IMR-90 (cell line): ENCODE data around the gene IL22. TPM values are rescaled to one million over a fixed set of nuclear protein-coding genes. Genes with fewer than 3 reads are reported as not detected.

Source experiments
- ATAC-seq: fragments of 200-7000 bp; cut with Tn5 transposase; 2 replicates; pipeline ENCODE4 v1.9.1; 2020; ENCODE audit warnings: low read depth, mild to moderate bottlenecking, moderate library complexity
- BruUV-seq: library from RNA; stranded (reverse); fragments of 400-500 nt; replicated peaks from 2 replicates; lab custom pipeline; 2021; lab: Mats Ljungman, UMichigan
- CTCF ChIA-PET: fragments of 300-600 bp; formaldehyde crosslinking; extraction: SDS; loops from one replicate; lab custom pipeline; 2021; ENCODE audit warnings: antibody characterized with exemption; lab: Yijun Ruan, JAX
- POLR2A ChIA-PET: fragments of 300-600 bp; sonication (Branson Sonifier 250); formaldehyde crosslinking; loops from one replicate; lab custom pipeline; 2022; ENCODE audit warnings: antibody characterized with exemption; ENCODE audit not compliant: unreplicated experiment; lab: Charles Lee
- DNase-seq: peaks from one replicate; pipeline ENCODE4 v3.0.0; 2013
- H2AFZ ChIP-seq: replicated peaks from 2 replicates; pipeline ENCODE3; 2013; ENCODE audit warnings: low read length, mild to moderate bottlenecking; ENCODE audit not compliant: poor library complexity
- H2AK5ac ChIP-seq: 2 replicates; pipeline ENCODE4 v1.6.1; 2013; ENCODE audit warnings: low read depth, low read length, inconsistent platforms
- H2AK9ac ChIP-seq: replicated peaks from 2 replicates; pipeline ENCODE3; 2013; ENCODE audit warnings: mild to moderate bottlenecking, low read depth, low read length, moderate library complexity; ENCODE audit not compliant: poor library complexity
- H2BK120ac ChIP-seq: 2 replicates; pipeline ENCODE4 v1.6.1; 2013; ENCODE audit warnings: low read depth, low read length, inconsistent platforms
- H2BK15ac ChIP-seq: 3 replicates; pipeline ENCODE4 v1.6.1; 2013; ENCODE audit warnings: low read depth, low read length, inconsistent platforms
- H2BK20ac ChIP-seq: 2 replicates; pipeline ENCODE4 v1.6.1; 2013; ENCODE audit warnings: low read depth, mild to moderate bottlenecking, inconsistent platforms, low read length, moderate library complexity
- H2BK5ac ChIP-seq: 2 replicates; pipeline ENCODE4 v1.6.1; 2013; ENCODE audit warnings: mild to moderate bottlenecking, low read depth, low read length, inconsistent platforms; ENCODE audit not compliant: poor library complexity, severe bottlenecking
- H3K14ac ChIP-seq: replicated peaks from 2 replicates; pipeline ENCODE4 v1.6.1; 2013; ENCODE audit warnings: low read depth, low read length, inconsistent platforms
- H3K18ac ChIP-seq: 2 replicates; pipeline ENCODE4 v1.6.1; 2013; ENCODE audit warnings: low read depth, low read length, control low read depth
- H3K23ac ChIP-seq: 2 replicates; pipeline ENCODE4 v1.6.1; 2013; ENCODE audit warnings: low read depth, low read length, inconsistent platforms
- H3K27ac ChIP-seq: 2 replicates; pipeline ENCODE4 v1.5.1; 2013; ENCODE audit warnings: mild to moderate bottlenecking, control low read depth, low read length; ENCODE audit not compliant: insufficient read depth
- H3K27me3 ChIP-seq: 2 replicates; pipeline ENCODE4 v1.6.1; 2013; ENCODE audit warnings: low read length; ENCODE audit not compliant: control insufficient read depth, insufficient read depth
- H3K36me3 ChIP-seq: 2 replicates; pipeline ENCODE4 v1.6.1; 2013; ENCODE audit warnings: low read length, mixed read lengths; ENCODE audit not compliant: control insufficient read depth, insufficient read depth
- H3K4ac ChIP-seq: 2 replicates; pipeline ENCODE4 v1.6.1; 2013; ENCODE audit warnings: low read depth, low read length, inconsistent platforms
- H3K4me1 ChIP-seq: 2 replicates; pipeline ENCODE4 v1.6.1; 2013; ENCODE audit warnings: low read length, mixed read lengths; ENCODE audit not compliant: control insufficient read depth, insufficient read depth
- H3K4me2 ChIP-seq: 2 replicates; pipeline ENCODE4 v1.6.1; 2013; ENCODE audit warnings: low read depth, mild to moderate bottlenecking, control low read depth, low read length, moderate library complexity
- H3K4me3 ChIP-seq: 2 replicates; pipeline ENCODE4 v1.5.1; 2013; ENCODE audit warnings: low read depth, mild to moderate bottlenecking, control low read depth, low read length, moderate library complexity; ENCODE audit not compliant: insufficient read depth
- H3K56ac ChIP-seq: 2 replicates; pipeline ENCODE4 v1.6.1; 2013; ENCODE audit warnings: low read length, inconsistent platforms; ENCODE audit not compliant: insufficient read depth; ENCODE audit errors: extremely low read depth
- H3K79me1 ChIP-seq, 2 experiments: 2 replicates each; pipeline ENCODE4 v1.6.1; 2013; ENCODE audit warnings: low read length in 2 of 2, inconsistent platforms in 1 of 2, low read depth in 1 of 2
- H3K9ac ChIP-seq: 2 replicates; pipeline ENCODE4 v1.6.1; 2013; ENCODE audit warnings: low read depth, low read length, control low read depth
- H3K9me1 ChIP-seq: 2 replicates; pipeline ENCODE4 v1.6.1; 2013; ENCODE audit warnings: low read length, inconsistent platforms; ENCODE audit not compliant: insufficient read depth
- H3K9me3 ChIP-seq: 2 replicates; pipeline ENCODE4 v1.6.1; 2013; ENCODE audit warnings: low read length; ENCODE audit not compliant: control insufficient read depth, insufficient read depth
- H4K20me1 ChIP-seq: 2 replicates; pipeline ENCODE4 v1.6.1; 2013; ENCODE audit warnings: low read length, inconsistent platforms; ENCODE audit not compliant: insufficient read depth
- H4K5ac ChIP-seq: 2 replicates; pipeline ENCODE4 v1.6.1; 2013; ENCODE audit warnings: mild to moderate bottlenecking, low read depth, low read length, control low read depth
- H4K8ac ChIP-seq, 2 experiments: 2 replicates each; pipeline ENCODE4 v1.6.1; 2013; ENCODE audit warnings: low read depth in 2 of 2, low read length in 2 of 2, control low read depth in 1 of 2, inconsistent platforms in 1 of 2
- H4K91ac ChIP-seq: 2 replicates; pipeline ENCODE4 v1.6.1; 2013; ENCODE audit warnings: low read depth, low read length, inconsistent platforms; ENCODE audit not compliant: insufficient read depth
- CEBPB ChIP-seq: IDR thresholded peaks from 2 replicates; pipeline ENCODE4 v1.6.1; 2012; ENCODE audit warnings: low read depth, low read length, improper control_type of control experiment
- CHD1 ChIP-seq: IDR thresholded peaks from 2 replicates; pipeline ENCODE4 v1.6.1; 2012; ENCODE audit warnings: low read depth, low read length, improper control_type of control experiment
- ELK1 ChIP-seq: fragments of 150-350 bp; IDR thresholded peaks from 2 replicates; pipeline ENCODE4 v1.6.1; 2016; ENCODE audit warnings: low read depth, mild to moderate bottlenecking, low read length, moderate library complexity, borderline replicate concordance
- MAFK ChIP-seq: IDR thresholded peaks from 2 replicates; pipeline ENCODE4 v1.6.1; 2012; ENCODE audit warnings: low read depth, low read length, improper control_type of control experiment
- NFE2L2 ChIP-seq: fragments of 150-350 bp; IDR thresholded peaks from 2 replicates; pipeline ENCODE4 v1.6.1; 2016; ENCODE audit warnings: low read depth, mild to moderate bottlenecking, low read length
- RAD21 ChIP-seq: IDR thresholded peaks from 2 replicates; pipeline ENCODE4 v1.6.1; 2012; ENCODE audit warnings: low read length, improper control_type of control experiment
- RCOR1 ChIP-seq: IDR thresholded peaks from 2 replicates; pipeline ENCODE4 v1.6.1; 2012; ENCODE audit warnings: mild to moderate bottlenecking, low read length, improper control_type of control experiment; ENCODE audit not compliant: insufficient replicate concordance
- WGBS, 2 experiments: methylation state at CpG; one replicate each; pipeline versions ENCODE4 v1.1.5 to v1.1.7; 2013; ENCODE audit warnings: missing lambda C conversion rate in 2 of 2; ENCODE audit not compliant: insufficient read length in 1 of 2; ENCODE audit errors: extremely low coverage in 2 of 2; 5-methylcytosine and 5-hydroxymethylcytosine counted together
- dilution Hi-C: fragments of 300-500 bp; cut with HindIII; formaldehyde crosslinking; loops from one replicate; pipeline ENCODE4 v1.14.3; 2018; ENCODE audit warnings: low sequenced_read_pairs; ENCODE audit not compliant: unreplicated experiment
- in situ Hi-C: fragments of 300-500 bp; cut with MboI; formaldehyde crosslinking; loops from 3 replicates; pipeline ENCODE4 v1.14.3; 2019; ENCODE audit warnings: low sequenced_read_pairs, inconsistent platforms, mixed read lengths
- intact Hi-C: fragments of 100-400 bp; cut with micrococcal nuclease; formaldehyde crosslinking; loops from 2 replicates; pipeline ENCODE4 v1.10.0; 2022
- polyA plus RNA-seq, 3 experiments: library from polyadenylated mRNA; depleted of rRNA; stranded (reverse); fragments of >200 nt; gene quantifications; 2 replicates each; pipeline ENCODE4 v1.2.3, GENCODE V29; 2012; ENCODE audit warnings: low replicate concordance in 1 of 3
- total RNA-seq: library from RNA; depleted of rRNA; stranded (reverse); fragments of >200 nt; gene quantifications from 2 replicates; pipeline ENCODE4 v1.2.3, GENCODE V29; 2012
- TF ChIP-seq, protein P1 (sequence below): fragments of 150-350 bp; IDR thresholded peaks from 2 replicates; pipeline ENCODE4 v1.6.1; 2017; ENCODE audit warnings: mild to moderate bottlenecking, antibody characterized with exemption, low read length, low read depth

The IL22 gene
- total and polyA plus RNA-seq, 2 of the 4 experiments (the other 2 are of a cell fraction): not detected

GRCh38 chr12:68236421-68237059 lies 16.9 kb downstream of the IL22 start:
- Histone ChIP-seq H2BK20ac (no peak overlapping the region), H3K56ac (no peak overlapping the region), H3K9me1 (0 out of 2 replicates have a peak, but pooled peaks cover 5% of the 10 kb centered on the region), H4K91ac (no peak overlapping the region), H2AK5ac (no peak overlapping the region), H2AK9ac (no peak overlapping the region), H2BK15ac (no peak overlapping the region), H3K9me3 (no peaks in the 10 kb centered on the region), H3K18ac (no peak overlapping the region), H2BK120ac (no peak overlapping the region), H2AFZ (no peak overlapping the region), H3K4me2 (peak overlapping the region; percentile 62; the same call in 1 of the 2 replicates), H3K27me3 (peaks cover 6% of the 10 kb centered on the region; the same call in 1 of the 2 replicates), H3K79me1 (no peaks in the 10 kb centered on the region), H4K20me1 (no peaks in the 10 kb centered on the region), H3K4me1 (peaks cover 8% of the 10 kb centered on the region), H3K14ac (no peak overlapping the region), H3K36me3 (no peaks in the 10 kb centered on the region), H3K4ac (no peak overlapping the region), H3K23ac (no peak overlapping the region), H3K9ac (no peak overlapping the region), H4K5ac (no peak overlapping the region), H2BK5ac (no peak overlapping the region), H4K8ac (no peak overlapping the region), H3K27ac (no peak overlapping the region), H3K4me3 (no peak overlapping the region)
- intact Hi-C loops (loop anchor here (1.0 kb wide), 1 partner anchor 81 kb away; no protein-coding TSS in a partner anchor), in situ Hi-C loops (no loop called here), dilution Hi-C loops (no loop called here)
- CTCF ChIA-PET: no interaction called here
- ATAC-seq (no peak), DNase-seq (no peak)
- TF ChIP-seq MAFK: no peak
- no peak for TF ChIP-seq RCOR1
- no peak for TF ChIP-seq CEBPB
- no peak for TF ChIP-seq CHD1
- TF ChIP-seq NFE2L2: no peak
- TF ChIP-seq RAD21: no peak
- no peak for TF ChIP-seq ELK1
- TF ChIP-seq, protein P1, sequence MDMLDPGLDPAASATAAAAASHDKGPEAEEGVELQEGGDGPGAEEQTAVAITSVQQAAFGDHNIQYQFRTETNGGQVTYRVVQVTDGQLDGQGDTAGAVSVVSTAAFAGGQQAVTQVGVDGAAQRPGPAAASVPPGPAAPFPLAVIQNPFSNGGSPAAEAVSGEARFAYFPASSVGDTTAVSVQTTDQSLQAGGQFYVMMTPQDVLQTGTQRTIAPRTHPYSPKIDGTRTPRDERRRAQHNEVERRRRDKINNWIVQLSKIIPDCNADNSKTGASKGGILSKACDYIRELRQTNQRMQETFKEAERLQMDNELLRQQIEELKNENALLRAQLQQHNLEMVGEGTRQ: no peak
- POLR2A ChIA-PET: no interaction called here
- BruUV-seq: no TSS peak
- 80% methylated on average over 1 of the region's 8 CpGs; no CpG with 5 or more reads in 1 of the 2 experiments for WGBS, 2 experiments
